GM18867 (cell line): ENCODE data around the gene TGM3.

Source experiments
- ATAC-seq: cut with Tn5 transposase; IDR thresholded peaks from one replicate; pipeline ENCODE4 v1.9.1; 2021; ENCODE audit warnings: mild to moderate bottlenecking, moderate library complexity; ENCODE audit not compliant: unreplicated experiment

TGM3 gene

GRCh38 chr20:2335096-2335870, 39.5 kb downstream of the TGM3 start:
- ATAC-seq: no peak

- no peak for ATAC-seq
Measured at GRCh38 chr20:2336471-2336870, 40.7 kb downstream of the TGM3 start.

GRCh38 chr20:2337142-2337541, 41.3 kb downstream of the TGM3 start:
- no peak for ATAC-seq

- ATAC-seq: no peak
Measured at GRCh38 chr20:2338411-2339066, 42.7 kb downstream of the TGM3 start.

- no peak for ATAC-seq
Measured at GRCh38 chr20:2340136-2340535, 44.3 kb downstream of the TGM3 start.

GRCh38 chr20:2340823-2341222, 45.0 kb downstream of the TGM3 start:
- no peak for ATAC-seq

GRCh38 chr20:2341336-2341735, 45.5 kb downstream of the TGM3 start:
- ATAC-seq: no peak

- no peak for ATAC-seq
Measured at GRCh38 chr20:2342243-2342642, 46.4 kb downstream of the TGM3 start.

GRCh38 chr20:2346188-2346587, 50.4 kb downstream of the TGM3 start:
- ATAC-seq: no peak

- ATAC-seq: no peak
Measured at GRCh38 chr20:2348336-2348735, 52.5 kb downstream of the TGM3 start.

- ATAC-seq: no peak
Measured at GRCh38 chr20:2349801-2350200, 54.0 kb downstream of the TGM3 start.

- ATAC-seq: no peak
Measured at GRCh38 chr20:2350606-2351005, 54.8 kb downstream of the TGM3 start.

- ATAC-seq: no peak
Measured at GRCh38 chr20:2353231-2353630, 57.4 kb downstream of the TGM3 start.

GRCh38 chr20:2357114-2357513, 61.3 kb downstream of the TGM3 start:
- ATAC-seq: no peak

GRCh38 chr20:2358006-2358405, 62.2 kb downstream of the TGM3 start:
- ATAC-seq: no peak

GRCh38 chr20:2361035-2361593, 65.3 kb downstream of the TGM3 start:
- no peak for ATAC-seq

GRCh38 chr20:2363187-2363586, 67.4 kb downstream of the TGM3 start:
- no peak for ATAC-seq

- no peak for ATAC-seq
Measured at GRCh38 chr20:2363587-2363986, 67.8 kb downstream of the TGM3 start.

GRCh38 chr20:2364044-2364443, 68.2 kb downstream of the TGM3 start:
- no peak for ATAC-seq

GRCh38 chr20:2365091-2365490, 69.3 kb downstream of the TGM3 start:
- ATAC-seq: no peak

- no peak for ATAC-seq
Measured at GRCh38 chr20:2365666-2366065, 69.9 kb downstream of the TGM3 start.

- no peak for ATAC-seq
Measured at GRCh38 chr20:2368621-2369020, 72.8 kb downstream of the TGM3 start.
